Ammon's horn (tissue), 1 donor: ENCODE data around the gene CH25H.

Experiments
- DNase-seq: peaks from one replicate; pipeline ENCODE4 v3.0.0-alpha.2; 2016; ENCODE audit warnings: low spot score

CH25H gene

GRCh38 chr10:89156161-89156835, 50.8 kb downstream of the CH25H start:
- peak; percentile 8 for DNase-seq
